GM19193 (cell line): ENCODE results near the gene CCPG1.

Source experiments
- POLR2A ChIP-seq: IDR thresholded peaks from 4 replicates; pipeline ENCODE4 v1.6.1; 2011; ENCODE audit not compliant: insufficient read depth, insufficient read length; ENCODE audit errors: extremely low read depth

The CCPG1 gene

DNA sequence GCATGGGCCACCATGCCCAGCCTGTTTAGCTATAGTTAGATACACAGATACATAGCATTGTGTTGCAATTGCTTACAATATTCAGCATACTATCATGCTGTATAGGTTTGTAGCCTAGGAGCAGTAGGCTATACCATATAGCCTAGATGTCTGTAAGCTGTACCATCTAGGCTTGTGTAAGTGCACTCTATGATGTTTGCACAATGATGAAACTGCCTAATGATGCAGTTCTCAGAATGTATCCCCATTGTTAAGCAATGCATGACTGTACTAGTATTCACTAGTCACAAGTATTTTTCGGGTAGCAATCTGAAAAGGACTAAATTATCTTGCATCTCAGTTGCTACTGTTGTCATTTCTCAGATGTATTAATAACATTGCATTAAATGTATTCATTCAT is 73.2 kb downstream of the CCPG1 start:
- no peak for TF ChIP-seq POLR2A

DNA sequence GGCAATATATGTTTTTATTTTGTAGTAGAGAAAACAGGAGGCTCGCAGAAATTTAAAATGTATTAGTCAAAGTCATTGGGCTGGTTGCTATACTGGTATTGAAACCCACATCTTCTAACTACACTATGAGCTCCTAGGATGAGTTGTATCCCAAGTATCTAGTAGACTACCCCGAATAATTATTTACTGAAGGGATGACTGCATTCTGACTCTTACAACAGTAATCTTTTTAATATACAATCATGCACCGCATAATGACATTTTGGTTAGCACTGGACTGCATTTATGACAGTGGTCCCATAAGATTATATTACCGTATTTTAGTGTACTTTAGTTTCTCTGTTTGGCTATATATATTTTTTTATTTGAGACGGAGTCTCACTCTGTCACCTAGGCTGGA is 73.8 kb downstream of the CCPG1 start:
- no peak for TF ChIP-seq POLR2A

DNA sequence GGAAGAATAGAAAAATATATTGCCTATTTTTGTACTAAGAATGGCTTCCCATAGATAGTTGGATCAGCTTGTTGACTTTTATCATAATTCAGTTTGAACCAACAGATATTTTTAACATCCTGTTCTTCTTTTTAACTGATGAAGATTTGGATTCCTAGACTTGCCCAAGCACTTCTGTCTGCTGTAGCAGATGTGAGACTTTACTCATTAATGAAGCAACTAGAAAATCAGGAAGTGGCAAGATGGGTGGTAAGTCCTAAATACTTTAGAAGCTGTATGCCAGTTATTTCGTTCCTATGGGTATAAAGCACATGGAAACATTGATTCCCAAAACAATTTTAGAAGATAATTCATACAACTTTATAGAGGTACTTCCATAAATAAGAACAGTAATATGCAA is 80.8 kb downstream of the CCPG1 start:
- no peak for TF ChIP-seq POLR2A

DNA sequence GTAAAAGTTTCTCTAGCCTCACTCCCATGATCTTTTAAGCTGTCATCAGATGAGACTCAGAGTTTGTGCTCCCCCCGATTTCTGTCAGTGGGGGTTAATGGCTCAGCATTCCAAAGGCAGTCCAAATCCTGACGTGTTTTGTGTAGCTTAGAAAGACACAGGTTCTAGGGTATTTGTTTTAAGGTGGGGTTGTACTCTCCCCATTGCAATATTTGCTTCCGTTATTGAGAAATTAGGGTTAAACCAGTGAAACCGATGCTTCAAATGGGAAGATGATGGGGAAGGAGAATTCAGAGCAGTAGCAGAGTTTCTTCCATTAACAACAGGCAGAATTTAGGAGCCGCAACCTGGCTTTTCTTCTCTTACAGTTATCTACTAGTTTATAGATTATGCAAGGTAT is 85.7 kb downstream of the CCPG1 start:
- TF ChIP-seq POLR2A = no peak

DNA sequence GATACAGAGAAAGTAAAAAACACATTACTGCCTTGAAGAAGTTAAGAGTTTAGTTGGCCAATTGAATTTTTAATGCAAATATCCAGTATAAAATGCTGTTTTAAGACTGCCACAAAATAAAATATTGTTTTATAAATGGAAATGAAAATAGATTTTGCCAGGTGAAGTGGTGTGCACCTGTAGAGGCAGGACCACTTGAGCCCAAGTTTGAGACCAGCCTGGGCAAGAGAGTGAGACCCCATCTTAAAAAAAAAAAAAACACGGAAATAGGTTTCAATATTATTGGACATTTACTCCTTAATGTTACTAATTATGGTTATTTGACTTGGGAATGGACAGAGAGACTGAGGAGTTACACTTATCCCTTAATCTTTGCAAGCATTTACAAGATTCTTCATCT is 87.2 kb downstream of the CCPG1 start:
- TF ChIP-seq POLR2A = no peak

DNA sequence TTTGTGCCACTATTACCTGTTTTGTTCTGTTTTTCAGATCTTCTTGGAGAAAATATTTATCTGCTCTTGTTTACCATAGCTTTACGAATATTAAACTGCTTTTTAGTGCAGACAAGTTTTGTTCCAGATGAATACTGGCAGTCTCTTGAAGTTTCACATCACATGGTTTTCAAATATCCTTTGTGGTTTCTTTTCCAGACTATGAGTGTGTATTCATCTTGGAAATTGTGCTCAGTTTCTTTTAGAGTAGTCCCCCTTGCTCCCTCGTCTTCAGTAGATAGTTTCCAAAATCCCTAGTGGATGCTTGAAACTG is 88.0 kb downstream of the CCPG1 start:
- no peak for TF ChIP-seq POLR2A

DNA sequence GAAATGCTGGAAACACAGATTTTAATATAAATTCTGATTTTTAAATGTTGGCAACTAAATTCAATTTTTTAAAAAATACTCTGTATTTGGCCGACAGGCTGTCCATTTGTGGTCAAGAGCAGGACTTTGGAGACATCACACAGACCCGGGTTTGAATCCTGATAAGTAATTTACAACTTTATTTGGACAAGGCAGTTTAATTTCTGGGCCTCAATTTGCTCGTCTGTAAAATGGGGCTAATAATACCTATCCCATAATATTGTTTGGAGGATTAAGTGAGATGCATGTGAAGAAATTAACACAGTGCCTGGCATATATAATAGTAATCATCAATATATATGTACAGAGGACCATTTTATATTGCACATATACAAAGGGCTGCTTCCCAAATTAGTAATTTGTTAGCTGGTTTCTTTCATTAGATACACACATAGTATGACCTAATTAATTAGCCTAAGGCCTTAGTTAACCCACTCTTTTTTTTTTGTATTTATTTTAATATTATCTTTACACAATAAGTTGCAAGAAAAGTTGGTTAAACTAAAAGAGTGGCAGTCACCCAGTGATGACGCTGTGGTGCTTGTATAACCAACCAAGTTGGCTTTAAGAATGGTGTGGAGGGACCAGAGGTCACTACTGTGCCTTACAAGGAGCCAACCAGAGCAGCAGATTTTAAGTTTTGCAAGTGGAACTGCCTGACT is 88.5 kb downstream of the CCPG1 start:
- no peak for TF ChIP-seq POLR2A

DNA sequence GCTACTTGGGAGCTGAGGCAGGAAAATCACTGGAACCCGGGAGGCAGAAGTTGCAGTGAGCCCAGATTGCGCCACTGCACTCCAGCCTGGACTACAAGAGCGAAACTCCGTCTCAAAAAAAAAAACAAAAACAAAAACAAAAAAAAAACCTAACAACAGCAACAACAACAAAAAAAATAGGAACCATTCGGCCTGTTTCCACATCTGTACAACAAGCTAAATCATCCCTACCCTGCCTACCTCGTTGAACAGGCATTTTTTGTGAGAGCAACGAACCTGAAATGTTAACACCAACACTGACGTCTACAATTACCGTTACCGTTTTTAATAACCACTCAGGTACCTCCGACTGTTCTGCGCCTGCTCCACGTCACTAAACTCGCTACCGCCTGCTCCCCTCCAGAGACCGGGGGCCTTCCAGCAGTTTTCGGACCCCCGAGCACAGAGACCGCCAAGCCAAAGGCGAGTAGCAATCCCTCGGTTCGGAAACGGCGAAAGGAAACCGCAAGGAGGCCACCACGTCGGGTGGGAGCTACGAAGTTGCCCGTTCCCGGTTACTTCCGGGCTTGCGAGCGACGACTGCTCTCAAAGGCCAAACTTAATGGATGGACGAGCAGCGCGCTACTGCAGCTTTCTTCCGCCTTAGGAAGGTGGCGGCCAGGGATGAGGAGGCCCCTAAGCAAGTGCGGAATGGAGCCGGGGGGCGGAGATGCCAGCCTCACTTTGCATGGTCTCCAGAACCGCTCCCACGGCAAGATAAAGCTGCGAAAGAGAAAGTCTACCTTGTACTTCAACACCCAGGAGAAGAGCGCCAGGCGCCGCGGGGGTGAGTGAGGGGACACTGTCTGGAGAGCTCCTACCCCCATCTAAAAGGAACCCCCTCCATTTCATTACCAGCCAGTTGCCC is 89.3 kb downstream of the CCPG1 start, which contains the start of the genes PIGB and PIGBOS1:
TSS of gene PIGB (plus strand) at position 635 of the 907 bp plus-strand sequence. CDS start at position 664, 29 bp downstream.
TSS of gene PIGBOS1 (minus strand) at position 536 of the 907 bp plus-strand sequence. CDS start 1,331 bp downstream, outside the sequence.
- peak; percentile 91 for TF ChIP-seq POLR2A
